GM23248 (cell line): ENCODE measurements around the gene GPA33. TPM values are rescaled to one million over a fixed set of nuclear protein-coding genes. Genes with fewer than 3 reads are reported as not detected.

ENCODE experiments used
- DNase-seq: peaks from one replicate; pipeline ENCODE4 v3.0.0-alpha.2; 2015
- H2AFZ ChIP-seq: fragments of 200-600 bp; sonication (generic); 2 replicates; pipeline ENCODE4 v1.6.1; 2016; ENCODE audit warnings: antibody characterized with exemption
- H3F3A ChIP-seq: fragments of 200-600 bp; sonication (generic); 2 replicates; pipeline ENCODE4 v1.6.1; 2016; ENCODE audit warnings: mild to moderate bottlenecking, antibody characterized with exemption, mixed run types; ENCODE audit not compliant: insufficient read depth
- H3K27ac ChIP-seq: fragments of 200-600 bp; sonication (generic); 2 replicates; pipeline ENCODE4 v1.5.1; 2016; ENCODE audit warnings: mild to moderate bottlenecking
- H3K27me3 ChIP-seq: fragments of 200-600 bp; sonication (generic); replicated peaks from 2 replicates; pipeline ENCODE4 v1.6.1; 2016; ENCODE audit warnings: mild to moderate bottlenecking; ENCODE audit not compliant: insufficient read depth
- H3K36me3 ChIP-seq: fragments of 200-600 bp; sonication (generic); 2 replicates; pipeline ENCODE4 v1.6.1; 2016; ENCODE audit warnings: low read depth, mild to moderate bottlenecking
- H3K4me1 ChIP-seq: fragments of 200-600 bp; sonication (generic); 2 replicates; pipeline ENCODE4 v1.6.1; 2016; ENCODE audit warnings: mild to moderate bottlenecking; ENCODE audit not compliant: insufficient read depth
- H3K4me2 ChIP-seq: fragments of 200-600 bp; sonication (generic); one replicate; pipeline ENCODE4 v1.6.1; 2016; ENCODE audit warnings: mild to moderate bottlenecking; ENCODE audit not compliant: unreplicated experiment
- H3K4me3 ChIP-seq: fragments of 200-600 bp; sonication (generic); 2 replicates; pipeline ENCODE4 v1.5.1; 2016; ENCODE audit warnings: mild to moderate bottlenecking
- H3K79me2 ChIP-seq: fragments of 200-600 bp; sonication (generic); 2 replicates; pipeline ENCODE4 v1.6.1; 2016; ENCODE audit warnings: mild to moderate bottlenecking; ENCODE audit not compliant: insufficient read depth
- H3K9ac ChIP-seq: fragments of 200-600 bp; sonication (generic); 2 replicates; pipeline ENCODE4 v1.6.1; 2016; ENCODE audit warnings: mild to moderate bottlenecking
- H3K9me2 ChIP-seq: fragments of 200-600 bp; sonication (generic); 2 replicates; pipeline ENCODE4 v1.6.1; 2016; ENCODE audit warnings: mixed run types, mild to moderate bottlenecking, moderate library complexity; ENCODE audit not compliant: insufficient read depth
- H3K9me3 ChIP-seq: fragments of 200-600 bp; sonication (generic); one replicate; pipeline ENCODE4 v1.6.1; 2017; ENCODE audit warnings: low read depth
- H4K20me1 ChIP-seq: fragments of 200-600 bp; sonication (generic); 2 replicates; pipeline ENCODE4 v1.6.0; 2016; ENCODE audit not compliant: insufficient read depth
- EZH2 ChIP-seq: fragments of 200-600 bp; sonication (generic); IDR thresholded peaks from 2 replicates; pipeline ENCODE4 v1.6.1; 2018; ENCODE audit warnings: antibody characterized with exemption, mild to moderate bottlenecking; ENCODE audit not compliant: insufficient read depth, poor library complexity, severe bottlenecking
- EZH2phosphoT487 ChIP-seq: fragments of 200-600 bp; sonication (generic); IDR thresholded peaks from 2 replicates; pipeline ENCODE4 v1.6.1; 2018; ENCODE audit warnings: antibody characterized with exemption, moderate library complexity, mild to moderate bottlenecking, low read depth; ENCODE audit not compliant: insufficient read depth
- WGBS, 2 experiments: methylation state at CpG; one replicate each; pipeline ENCODE4 v1.1.6; 2015 to 2017; ENCODE audit warnings: low lambda C conversion rate in 2 of 2, low coverage in 1 of 2; ENCODE audit errors: missing lambda C conversion rate in 2 of 2; 5-methylcytosine and 5-hydroxymethylcytosine counted together
- in situ Hi-C: fragments of 300-500 bp; cut with MboI; formaldehyde crosslinking; loops from 2 replicates; pipeline ENCODE4 v1.15.0; 2020
- polyA plus RNA-seq: library from polyadenylated mRNA; unstranded; fragments of >200 nt; fragmentation: Nextera tagmentation; extraction: Ambion mirVana; gene quantifications from 2 replicates; pipeline ENCODE4 v1.2.1, GENCODE V29; 2016
- total RNA-seq: library from RNA; depleted of rRNA; stranded (reverse); fragments of >200 nt; shearing (Covaris generic); gene quantifications from 2 replicates; pipeline ENCODE4 v1.2.3, GENCODE V29; 2014

Gene GPA33
- total and polyA plus RNA-seq, 2 experiments from 2014 or later: not detected

DNA sequence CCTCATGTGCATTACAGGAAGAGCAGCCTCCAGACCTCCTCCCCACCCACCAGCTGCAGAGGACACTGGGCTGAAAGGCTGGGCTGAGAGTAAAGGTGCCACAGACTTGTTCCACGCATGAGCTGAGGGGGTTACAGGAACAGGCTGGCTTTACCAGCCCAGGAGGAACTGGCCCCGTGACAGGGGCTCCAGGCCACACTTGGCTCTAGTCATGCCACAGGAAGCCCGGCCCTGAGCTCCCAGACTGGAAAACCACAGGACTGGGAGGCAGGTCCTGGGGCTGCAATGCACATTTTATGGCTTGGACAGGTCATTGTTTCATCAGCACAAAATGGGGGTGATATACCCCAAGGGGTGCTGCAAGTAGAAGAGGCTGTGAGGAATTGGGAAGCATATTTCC is 35.6 kb downstream of the GPA33 start:
- no peaks in the 10 kb centered on the region for H3K79me2 ChIP-seq
- H3K27me3 ChIP-seq: no peaks in the 10 kb centered on the region; the same call in 1 of the 2 replicates
- in situ Hi-C loops: no loop called here
- no peaks in the 10 kb centered on the region for H3K9me2 ChIP-seq
- H3K27ac ChIP-seq: no peak overlapping the region
- H3F3A ChIP-seq: no peaks in the 10 kb centered on the region
- H4K20me1 ChIP-seq: no peaks in the 10 kb centered on the region
- no peaks in the 10 kb centered on the region for H3K9me3 ChIP-seq
- no peak overlapping the region for H3K9ac ChIP-seq
- H3K4me1 ChIP-seq: no peaks in the 10 kb centered on the region
- WGBS, 2 experiments: 15 to 21% methylated on average over 3 of the region's 3 CpGs
- TF ChIP-seq EZH2phosphoT487 (no peak), EZH2 (no peak)
- no peak overlapping the region for H3K4me3 ChIP-seq
- no peak overlapping the region for H2AFZ ChIP-seq
- no peak overlapping the region for H3K4me2 ChIP-seq
- no peaks in the 10 kb centered on the region for H3K36me3 ChIP-seq
- DNase-seq: no peak

DNA sequence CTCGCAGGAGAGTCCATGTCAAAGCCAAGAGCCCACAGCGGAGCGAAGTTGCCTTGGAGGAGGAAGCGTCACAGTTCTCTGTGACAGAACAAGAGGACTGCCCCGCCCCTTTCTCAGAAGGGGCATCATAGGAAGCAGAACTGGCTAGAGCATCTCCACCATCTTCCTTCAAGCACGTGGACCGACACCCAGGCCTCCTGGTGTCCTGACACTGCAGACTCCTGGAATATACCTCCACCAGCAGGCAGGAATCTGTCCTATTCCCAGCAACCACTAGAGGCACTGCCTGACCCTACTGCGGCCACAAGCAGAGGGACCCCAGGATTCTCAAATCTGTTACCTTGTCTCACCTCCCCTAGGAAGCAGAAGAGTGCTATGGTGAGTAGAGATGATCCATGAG is 37.8 kb downstream of the GPA33 start:
- Histone ChIP-seq H3K9me2 (no peaks in the 10 kb centered on the region), H4K20me1 (no peaks in the 10 kb centered on the region), H3K79me2 (no peaks in the 10 kb centered on the region), H3F3A (no peaks in the 10 kb centered on the region), H3K27me3 (no peaks in the 10 kb centered on the region; the same call in 1 of the 2 replicates), H3K4me1 (no peaks in the 10 kb centered on the region), H3K27ac (no peak overlapping the region), H3K4me3 (no peak overlapping the region), H2AFZ (no peak overlapping the region), H3K9me3 (no peaks in the 10 kb centered on the region), H3K9ac (no peak overlapping the region), H3K4me2 (no peak overlapping the region), H3K36me3 (no peaks in the 10 kb centered on the region)
- peak; percentile 28 for DNase-seq
- TF ChIP-seq EZH2 (no peak), EZH2phosphoT487 (no peak)
- 55 to 59% methylated on average over 8 of the region's 8 CpGs for WGBS, 2 experiments
- in situ Hi-C loops: no loop called here

DNA sequence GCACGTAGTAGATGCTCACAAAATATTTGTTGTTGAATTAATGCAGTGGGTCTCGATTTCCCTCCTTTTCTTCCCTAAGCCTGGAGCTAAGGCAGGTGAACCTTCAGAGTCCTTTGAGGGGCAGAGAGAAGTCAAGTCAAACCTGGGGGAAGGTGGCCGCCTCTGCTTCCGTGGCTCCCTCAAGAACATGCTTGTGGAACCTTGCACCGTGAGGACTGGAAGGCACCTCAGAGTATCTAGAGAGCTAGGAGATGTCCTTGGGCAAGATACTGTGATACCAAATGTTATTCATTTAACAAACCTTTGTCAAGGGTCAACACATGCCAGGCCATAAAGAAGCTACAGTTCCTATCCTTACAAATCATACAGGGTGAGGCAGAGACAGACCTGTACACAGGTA is 38.3 kb downstream of the GPA33 start:
- Histone ChIP-seq H3K4me3 (no peak overlapping the region), H3K9me2 (no peaks in the 10 kb centered on the region), H3K27ac (no peak overlapping the region), H3K27me3 (no peaks in the 10 kb centered on the region; the same call in 1 of the 2 replicates), H3K36me3 (no peaks in the 10 kb centered on the region), H2AFZ (no peak overlapping the region), H3K9me3 (no peaks in the 10 kb centered on the region), H3K79me2 (no peaks in the 10 kb centered on the region), H3K9ac (no peak overlapping the region), H3K4me2 (no peak overlapping the region), H3F3A (no peaks in the 10 kb centered on the region), H4K20me1 (no peaks in the 10 kb centered on the region), H3K4me1 (no peaks in the 10 kb centered on the region)
- TF ChIP-seq EZH2 (no peak), EZH2phosphoT487 (no peak)
- in situ Hi-C loops: no loop called here
- DNase-seq: no peak
- WGBS, 2 experiments: 73 to 75% methylated on average over 5 of the region's 5 CpGs

DNA sequence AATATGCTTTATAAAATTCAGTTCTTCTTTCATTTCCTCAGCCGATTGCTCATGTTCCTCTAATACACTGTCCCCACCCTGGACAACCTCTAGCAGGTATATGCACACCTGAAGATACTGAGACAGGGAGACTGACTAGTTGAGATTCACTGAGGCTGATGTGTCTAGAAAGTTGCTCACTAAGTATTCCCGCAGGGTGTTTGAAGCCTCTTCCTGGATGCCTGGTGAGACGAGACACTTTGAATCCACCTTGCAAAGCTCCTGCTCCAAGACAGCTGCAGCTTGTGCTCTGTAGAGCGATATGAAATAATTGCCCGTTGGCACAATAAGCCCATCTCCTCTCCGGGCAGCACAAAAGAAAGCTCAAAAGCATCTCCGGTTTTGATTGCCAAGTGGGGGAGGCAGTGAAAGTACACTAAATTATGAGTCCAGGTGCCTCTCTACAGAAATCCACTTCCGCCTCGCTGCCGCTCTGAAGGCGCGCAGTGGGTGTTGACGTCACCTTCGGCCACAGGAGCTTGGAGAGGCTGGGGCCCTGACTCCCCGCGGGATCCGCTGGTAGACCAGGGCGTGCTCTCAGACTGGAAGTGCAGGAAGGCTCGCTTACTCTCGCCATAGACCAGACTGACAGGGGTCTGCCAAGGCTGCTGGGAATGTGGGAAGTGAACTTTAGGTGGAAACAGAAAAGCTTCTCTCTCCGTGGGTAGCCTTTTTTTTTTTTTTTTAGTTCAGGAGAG is 46.3 kb downstream of the GPA33 start:
- Histone ChIP-seq H3K36me3 (no peaks in the 10 kb centered on the region), H2AFZ (peak overlapping the region; percentile 69), H3K27ac (no peak overlapping the region), H3K4me2 (peak overlapping the region; percentile 53), H3K4me3 (peak overlapping the region; percentile 40; the same call in 1 of the 2 replicates), H3F3A (no peaks in the 10 kb centered on the region), H3K4me1 (0 out of 2 replicates have a peak, but pooled peaks cover 2% of the 10 kb centered on the region), H3K27me3 (peaks cover 22% of the 10 kb centered on the region), H3K9me2 (no peaks in the 10 kb centered on the region), H4K20me1 (no peaks in the 10 kb centered on the region), H3K9ac (no peak overlapping the region), H3K79me2 (no peaks in the 10 kb centered on the region), H3K9me3 (no peaks in the 10 kb centered on the region)
- WGBS, 2 experiments: 12 to 15% methylated on average over 20 to 21 of the region's 21 CpGs
- in situ Hi-C loops: no loop called here
- DNase-seq: peak; percentile 55
- TF ChIP-seq EZH2 (no peak), EZH2phosphoT487 (no peak)
